Inferior parietal cortex (tissue), 1 donor: ENCODE results near the gene GALNT15.

Experiments used
- DNase-seq: peaks from one replicate; pipeline ENCODE4 v3.0.0-alpha.2; 2016; ENCODE audit errors: extremely low spot score

The GALNT15 gene

DNA sequence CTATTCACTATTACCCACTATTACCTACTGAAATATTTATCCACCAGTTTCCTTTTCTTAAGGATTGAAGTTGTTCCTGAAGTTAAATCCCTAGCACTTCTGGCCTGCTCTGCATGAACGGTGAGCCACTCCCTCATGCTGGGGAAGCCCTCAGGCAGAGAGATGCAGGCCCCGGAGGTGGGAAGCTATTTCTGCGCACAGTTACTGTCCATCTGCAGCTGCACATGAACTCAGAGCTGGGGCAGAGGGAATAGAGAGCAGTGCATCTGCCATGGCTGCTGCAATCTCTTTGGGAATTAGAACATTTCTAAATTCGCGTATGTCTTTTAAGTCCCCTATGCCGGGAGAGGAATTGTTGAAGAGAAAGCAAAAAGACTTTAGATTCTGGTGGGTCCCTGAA is 6.3 kb upstream of the GALNT15 start:
- no peak for DNase-seq

DNA sequence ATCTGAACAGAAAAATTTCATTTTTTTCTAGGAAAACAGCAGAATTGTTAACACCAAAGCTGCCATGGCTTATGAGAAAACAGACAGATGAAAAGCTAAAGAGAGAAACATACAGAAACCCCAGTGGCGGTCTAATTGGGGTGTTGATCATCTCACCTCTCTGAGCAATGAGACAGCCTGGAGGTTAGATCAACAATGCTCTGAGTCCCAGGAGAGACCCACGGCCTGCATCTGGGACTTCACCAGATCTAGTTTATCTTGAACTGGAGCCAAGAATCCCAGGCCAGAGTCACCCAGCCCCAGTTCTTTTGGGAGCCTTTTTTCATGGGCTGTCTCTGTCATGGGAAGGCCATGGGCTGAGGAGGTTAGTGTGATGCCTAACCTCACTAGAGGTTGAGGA is 3.5 kb upstream of the GALNT15 start:
- DNase-seq = no peak

DNA sequence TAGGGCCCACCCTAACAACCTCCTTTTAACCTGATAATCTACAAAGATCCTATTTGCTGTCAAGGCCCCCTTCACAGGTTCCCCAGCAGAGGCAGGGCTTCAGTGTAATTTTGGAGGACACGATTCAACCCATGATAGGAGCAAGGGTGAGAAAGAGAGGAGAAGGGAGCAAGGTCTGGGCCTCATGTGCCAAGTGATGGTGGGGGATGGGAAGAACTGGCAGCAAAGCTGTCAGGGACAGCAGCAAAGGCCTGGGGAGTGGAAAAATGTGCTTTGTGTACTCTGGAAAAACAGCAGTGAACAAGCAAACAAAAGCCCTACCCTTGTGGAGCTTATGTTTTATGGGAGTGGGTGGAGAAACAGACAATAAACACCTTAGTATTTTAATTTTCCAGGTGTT is 2.7 kb upstream of the GALNT15 start:
- no peak for DNase-seq

DNA sequence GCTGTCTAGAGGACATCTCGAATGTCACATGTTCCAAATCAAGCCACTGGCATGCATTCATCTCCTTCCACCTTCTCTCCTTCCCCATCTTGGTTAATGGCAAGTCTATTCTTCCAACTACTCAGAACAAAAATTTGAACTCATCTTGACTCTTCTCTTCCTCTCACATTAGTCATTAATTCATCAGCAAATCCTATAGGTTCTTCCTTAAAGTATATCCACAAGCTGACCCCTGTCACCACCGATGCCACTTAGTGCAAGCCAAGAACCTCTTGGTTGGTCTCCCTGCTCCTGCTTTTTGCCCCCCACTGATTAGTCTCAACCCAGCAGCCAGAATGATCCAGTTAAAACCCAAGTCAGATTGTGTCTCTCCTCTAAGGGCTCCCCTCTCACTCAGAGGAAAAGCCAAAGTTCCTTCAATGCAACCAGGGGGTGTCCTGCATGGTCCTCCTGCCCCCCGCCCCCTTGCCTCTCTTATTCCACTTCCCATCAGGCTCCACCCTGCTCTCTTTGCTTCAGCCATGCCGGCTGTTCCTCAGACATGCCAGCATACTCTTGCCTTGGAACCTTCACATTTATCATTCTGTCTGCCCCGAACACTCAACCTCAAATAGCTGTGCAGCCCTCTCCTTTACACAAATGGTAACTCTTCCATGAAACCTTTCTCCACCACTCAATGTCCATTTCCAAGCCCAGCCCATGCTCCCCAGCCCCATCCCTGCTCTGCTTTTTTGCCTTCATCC is 1.0 kb upstream of the GALNT15 start:
- DNase-seq = no peak

DNA sequence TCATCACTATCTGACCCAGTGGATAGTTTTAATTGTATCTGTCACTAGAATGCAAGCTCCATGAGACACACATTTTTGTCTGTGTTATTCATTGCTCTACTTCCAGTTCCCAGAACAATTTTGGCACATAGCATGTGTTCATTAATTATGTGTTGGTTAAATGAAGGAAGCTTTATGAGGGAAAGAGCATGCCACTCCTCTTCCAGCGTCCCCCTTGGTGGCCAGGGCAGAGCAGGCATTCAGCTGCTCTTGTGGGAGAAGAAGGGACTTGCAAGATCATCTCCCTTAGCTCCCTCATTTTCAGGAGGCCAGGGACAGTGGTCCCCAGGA is 489 bp upstream of the GALNT15 start:
- no peak for DNase-seq

DNA sequence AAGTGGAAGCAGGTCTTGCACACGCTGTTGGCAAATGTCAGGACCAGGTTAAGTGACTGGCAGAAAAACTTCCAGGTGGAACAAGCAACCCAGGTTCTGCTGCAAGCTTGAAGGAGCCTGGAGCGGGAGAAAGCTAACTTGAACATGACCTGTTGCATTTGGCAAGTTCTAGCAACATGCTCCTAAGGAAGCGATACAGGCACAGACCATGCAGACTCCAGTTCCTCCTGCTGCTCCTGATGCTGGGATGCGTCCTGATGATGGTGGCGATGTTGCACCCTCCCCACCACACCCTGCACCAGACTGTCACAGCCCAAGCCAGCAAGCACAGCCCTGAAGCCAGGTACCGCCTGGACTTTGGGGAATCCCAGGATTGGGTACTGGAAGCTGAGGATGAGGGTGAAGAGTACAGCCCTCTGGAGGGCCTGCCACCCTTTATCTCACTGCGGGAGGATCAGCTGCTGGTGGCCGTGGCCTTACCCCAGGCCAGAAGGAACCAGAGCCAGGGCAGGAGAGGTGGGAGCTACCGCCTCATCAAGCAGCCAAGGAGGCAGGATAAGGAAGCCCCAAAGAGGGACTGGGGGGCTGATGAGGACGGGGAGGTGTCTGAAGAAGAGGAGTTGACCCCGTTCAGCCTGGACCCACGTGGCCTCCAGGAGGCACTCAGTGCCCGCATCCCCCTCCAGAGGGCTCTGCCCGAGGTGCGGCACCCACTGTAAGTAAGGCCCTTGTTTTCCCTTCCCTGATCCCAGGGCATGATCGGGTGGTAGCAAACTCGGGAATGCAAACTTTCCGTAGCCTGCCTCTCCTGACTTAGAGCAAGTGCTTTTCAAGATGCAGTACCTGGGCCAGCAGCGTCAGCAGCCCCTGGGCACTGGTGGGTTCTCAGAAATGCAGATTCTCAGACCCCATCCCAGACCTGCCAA is 759 bp downstream of the GALNT15 start:
- DNase-seq = no peak

DNA sequence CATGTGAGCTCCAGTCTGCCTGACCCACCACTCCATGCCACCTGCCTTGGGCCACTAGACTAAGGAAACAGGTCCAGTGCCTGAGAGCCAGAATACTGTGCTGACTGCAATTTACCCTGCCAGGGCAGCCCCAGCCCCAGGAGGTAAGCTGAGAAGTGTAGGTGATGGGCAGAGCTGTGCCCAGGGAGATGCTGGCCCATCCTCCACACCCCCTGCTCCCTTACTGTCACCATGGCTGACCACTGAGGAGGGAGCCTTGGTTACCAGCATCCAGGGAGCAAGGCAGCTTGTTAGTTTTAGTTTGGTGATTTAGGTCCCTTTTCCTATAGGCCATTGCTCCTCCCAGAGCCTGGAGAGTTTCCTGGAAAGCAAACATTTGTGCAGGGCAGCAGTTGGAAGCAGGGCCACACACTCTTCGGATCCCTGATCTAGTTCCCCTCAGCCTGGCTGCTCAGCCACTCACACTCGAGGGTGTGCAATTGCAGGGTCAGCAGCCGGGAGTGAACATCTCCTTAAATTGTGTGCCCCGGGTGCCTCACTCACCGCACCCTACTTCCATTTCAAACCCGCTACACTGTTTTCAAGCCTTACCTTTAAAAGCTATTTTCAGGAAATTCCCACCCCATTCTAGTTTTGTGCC is 2.0 kb downstream of the GALNT15 start:
- no peak for DNase-seq

DNA sequence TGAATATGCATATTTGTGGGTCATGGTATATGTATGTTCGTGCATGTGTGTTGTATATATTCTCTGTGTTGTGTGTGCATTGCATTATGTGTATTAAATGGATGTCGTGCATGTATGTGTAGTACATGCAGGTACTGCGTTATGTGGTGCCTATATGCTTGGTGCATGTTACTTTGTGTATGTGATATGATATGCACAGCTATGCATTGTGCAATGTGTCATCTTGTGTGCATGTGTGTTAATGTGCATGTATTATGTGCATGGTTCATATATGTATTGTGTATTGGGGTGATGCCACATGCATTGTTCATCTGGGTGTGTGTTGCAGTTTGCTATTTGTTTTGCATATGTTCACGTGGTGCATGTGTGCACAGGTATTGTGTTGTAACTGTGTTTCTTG is 2.9 kb downstream of the GALNT15 start:
- DNase-seq = no peak

DNA sequence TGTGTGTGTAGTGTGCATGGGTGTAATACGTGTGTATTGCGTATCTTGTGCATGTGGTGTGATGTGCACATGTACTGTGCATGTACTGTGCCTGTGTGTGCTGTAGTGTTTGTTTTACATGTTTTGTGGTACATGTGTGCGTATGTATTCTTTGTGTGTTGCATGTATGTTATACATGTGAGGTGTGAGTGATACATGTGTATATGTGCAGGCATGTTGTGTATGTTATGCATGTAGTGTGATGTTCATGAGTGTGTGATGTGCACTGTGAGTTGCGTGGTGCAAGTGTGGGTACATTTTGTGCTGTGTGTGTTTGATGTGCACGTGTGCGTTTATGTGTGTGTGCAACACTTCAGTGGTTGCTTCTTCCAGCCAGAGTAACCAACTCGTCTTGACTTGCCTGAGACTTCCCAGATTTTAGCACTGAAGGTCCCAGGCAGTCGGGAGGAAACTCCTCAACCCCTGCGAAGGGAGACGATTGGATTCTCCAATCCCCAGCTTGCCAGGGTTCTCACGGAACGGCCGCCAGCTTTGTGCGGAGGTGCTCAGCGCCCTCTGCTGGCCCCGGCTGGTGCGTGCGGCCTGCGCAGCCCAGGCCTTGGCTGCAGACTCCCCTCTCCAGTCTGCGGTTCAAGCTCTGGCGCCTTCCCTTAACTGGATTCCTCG is 3.6 kb downstream of the GALNT15 start:
- DNase-seq = peak; percentile 89

DNA sequence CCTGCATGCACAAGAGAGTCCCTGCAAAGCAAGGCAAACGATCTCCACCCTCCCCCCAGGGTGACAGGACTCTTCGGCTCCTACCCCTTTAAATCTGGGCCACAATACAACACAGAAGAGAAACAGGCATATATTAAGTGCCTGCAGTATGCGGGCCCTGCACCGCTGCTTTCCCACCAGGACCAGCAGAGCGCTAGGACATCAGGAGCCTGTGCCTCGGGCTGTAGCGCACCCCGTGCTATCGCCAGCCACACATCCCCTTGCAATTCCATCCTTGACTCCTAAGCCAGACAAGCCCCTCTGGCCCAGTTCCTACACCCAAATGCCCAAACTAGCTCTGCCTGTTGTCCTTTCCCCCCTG is 4.1 kb downstream of the GALNT15 start:
- no peak for DNase-seq

DNA sequence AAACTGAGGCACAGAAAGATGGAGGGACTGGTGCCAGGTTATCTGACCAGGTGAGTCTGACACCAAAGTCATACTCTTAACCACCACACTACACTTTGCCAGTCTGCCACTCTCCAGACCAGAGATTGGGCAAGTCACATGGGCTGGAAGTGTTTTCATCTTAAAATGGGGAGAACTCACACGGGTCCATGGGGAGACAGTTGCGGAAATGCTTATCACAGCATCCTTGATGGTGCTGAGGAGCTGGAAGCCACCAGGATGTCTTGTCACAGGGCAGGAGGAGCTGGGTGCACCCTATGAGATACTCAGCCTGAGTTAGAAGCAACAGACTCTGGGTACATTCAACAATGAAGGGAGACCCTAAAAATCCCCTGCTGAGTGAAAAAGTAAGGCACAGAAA is 4.8 kb downstream of the GALNT15 start:
- no peak for DNase-seq

DNA sequence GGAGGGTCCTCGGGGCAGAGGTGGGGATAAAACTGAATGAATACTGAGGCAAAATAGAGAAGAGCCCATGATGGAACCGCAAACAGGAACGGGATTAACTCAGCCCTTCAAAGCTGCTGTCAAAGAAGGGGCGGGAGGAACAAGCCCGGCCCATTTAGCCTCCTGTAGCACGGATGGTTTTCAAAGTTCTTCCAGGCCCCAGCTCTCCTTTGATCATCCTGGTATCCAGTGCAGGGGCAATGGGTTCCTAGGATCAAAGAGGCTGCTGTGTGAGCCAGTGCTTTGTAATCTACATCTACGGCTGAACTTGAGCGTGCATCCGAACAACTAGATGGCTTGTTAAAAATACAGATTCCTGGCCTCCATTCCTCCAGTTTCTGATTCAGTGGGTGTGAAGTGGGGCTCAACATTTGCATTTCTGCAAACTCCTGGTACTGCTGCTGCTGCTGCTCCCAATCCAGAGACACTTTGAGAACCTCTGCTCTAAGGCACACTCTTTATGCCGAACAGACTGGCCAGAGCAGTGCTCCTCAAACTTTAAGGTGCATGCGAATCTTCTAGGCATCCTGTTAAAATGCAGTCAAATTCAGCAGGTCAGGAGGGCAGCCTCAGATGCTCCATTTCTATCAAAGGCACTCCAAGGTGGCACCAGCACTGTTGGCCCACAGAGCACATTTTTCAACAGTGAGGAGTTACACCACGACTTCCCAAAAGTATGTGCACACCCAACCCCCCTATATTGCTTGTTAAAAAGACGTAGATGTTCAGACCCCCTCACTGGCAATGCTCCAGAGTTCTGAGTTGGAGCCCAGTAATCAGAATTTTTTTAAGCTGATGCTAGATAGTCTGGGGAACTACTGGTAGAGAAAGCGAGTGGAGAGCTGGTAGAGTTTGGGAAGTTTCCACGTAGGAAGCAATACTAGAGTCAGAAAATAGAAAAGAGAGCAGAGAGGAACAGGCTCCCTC is 5.6 kb downstream of the GALNT15 start:
- no peak for DNase-seq

DNA sequence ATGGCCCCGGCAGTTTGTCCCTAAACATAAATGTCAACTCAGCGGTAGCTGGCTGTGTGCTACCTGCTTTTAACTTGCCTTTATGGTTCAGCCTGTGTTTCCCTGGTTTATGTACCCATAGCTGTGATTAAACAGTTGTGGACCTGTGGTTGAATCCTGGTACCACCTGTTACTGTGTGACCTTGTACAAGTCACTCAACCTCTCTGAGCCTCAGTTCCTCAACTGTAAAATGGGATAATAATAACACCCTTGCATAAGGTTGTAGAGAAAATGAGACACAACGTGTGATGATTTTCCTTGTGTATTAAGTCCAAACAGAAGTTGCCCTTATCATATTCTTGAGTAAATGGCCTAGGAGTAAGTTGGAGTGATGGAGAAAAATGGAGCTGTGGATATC is 6.3 kb downstream of the GALNT15 start:
- no peak for DNase-seq

DNA sequence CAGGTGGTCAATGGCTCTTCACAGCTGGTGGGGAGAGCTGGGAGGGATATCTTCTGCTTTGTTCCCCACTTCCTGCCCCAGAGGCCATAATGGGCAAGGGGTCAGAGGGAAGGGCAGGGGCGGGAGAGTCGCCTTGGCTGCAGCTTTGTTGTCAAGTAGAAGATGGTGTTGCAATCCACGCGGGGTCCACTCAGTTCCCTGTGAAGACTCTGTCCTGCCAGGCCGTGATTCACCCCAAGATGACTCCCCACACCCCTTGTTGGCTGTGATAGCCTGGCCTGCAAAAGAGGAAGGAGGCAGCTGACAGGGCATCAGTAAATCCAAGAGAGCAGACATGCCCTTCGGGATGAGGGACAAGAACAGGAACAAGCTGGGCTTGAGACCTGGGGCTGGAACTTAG is 6.9 kb downstream of the GALNT15 start:
- DNase-seq = no peak

DNA sequence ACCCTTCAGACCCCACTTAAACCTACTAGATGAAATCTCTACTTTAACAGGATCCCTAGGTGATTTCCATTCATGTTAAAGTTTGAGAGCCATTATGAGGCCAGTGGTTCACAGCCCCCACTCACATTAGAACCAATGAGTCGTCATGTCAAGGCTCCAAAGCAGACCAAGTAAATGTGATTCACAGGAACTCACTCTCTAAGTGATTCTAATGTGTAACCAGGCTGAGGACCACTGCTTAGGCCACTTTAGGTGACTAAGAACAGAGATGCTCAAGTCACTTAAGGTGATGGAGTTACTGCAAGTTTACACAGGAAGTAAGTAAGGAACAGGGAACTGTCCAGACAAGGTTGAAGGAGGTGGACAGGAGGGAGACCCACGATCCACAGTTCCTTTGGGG is 7.7 kb downstream of the GALNT15 start:
- DNase-seq = no peak

DNA sequence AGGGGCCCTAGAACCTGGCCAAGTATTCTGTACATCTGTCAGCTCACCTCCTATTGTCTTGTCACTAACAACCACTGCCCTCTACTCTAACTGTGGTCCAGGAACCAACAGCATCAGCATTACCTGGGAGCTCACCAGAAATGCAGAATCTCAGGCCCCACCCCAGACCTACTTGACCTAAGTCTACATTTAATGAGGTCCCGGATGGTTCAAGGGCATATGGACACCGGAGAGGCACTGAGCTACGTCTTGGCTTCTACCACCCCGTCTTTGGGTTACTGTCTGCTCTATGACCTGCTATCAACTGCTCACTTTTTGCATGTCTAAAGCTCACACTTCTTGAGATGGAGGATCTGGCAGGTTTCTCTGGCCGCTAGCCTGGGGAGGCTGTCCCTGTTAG is 8.1 kb downstream of the GALNT15 start:
- DNase-seq = no peak

DNA sequence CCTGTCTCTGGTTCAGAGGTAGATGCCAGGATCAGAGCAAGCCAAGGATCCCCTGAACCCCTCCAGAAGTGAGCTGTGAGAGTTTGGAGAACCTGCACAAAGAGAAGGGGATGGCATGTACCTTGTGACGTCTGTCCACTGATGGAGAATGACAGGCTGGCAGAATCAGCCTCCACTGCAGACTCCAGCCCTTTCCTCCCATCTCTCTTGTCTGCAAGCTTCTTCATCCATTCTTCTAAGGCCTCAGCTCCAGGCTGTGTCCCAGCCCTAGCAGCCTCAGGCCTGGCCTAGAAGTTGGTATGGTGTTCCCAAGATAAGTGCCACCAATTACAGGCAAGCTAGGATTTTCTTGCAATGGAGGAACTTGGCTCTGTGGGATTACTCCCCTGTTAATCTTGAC is 8.6 kb downstream of the GALNT15 start:
- DNase-seq = no peak

DNA sequence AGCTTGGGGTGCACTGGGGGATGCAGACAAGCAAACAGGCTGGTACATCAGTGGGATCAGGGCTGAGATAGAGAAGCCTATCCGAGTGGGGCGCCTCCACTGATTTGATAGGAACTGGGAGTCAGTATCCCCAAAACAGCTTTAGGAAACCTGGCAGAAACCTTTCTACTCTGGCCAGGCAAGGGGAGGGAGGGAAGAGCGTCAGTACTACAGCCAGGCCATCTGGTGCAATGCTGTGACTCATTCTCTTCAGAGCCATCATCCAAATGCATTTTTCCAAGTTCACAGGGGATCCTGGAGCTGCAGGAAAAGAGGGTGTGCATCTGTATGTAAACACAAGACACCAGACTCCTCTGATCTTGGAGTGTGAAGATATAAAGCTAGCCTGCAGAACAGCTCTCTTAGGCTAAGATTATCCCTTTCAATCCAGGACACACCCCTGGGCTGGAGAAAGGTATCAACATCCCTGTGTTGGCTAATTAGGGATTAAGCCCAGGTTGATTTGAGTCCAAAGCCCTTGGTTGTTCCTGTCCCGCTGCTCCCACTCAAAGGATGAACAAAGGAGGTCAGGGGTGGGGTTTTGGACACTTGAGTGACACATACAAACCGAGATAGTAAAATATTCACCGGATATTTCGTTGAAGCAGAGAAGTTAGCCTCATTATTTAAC is 9.3 kb downstream of the GALNT15 start:
- peak; percentile 15 for DNase-seq

DNA sequence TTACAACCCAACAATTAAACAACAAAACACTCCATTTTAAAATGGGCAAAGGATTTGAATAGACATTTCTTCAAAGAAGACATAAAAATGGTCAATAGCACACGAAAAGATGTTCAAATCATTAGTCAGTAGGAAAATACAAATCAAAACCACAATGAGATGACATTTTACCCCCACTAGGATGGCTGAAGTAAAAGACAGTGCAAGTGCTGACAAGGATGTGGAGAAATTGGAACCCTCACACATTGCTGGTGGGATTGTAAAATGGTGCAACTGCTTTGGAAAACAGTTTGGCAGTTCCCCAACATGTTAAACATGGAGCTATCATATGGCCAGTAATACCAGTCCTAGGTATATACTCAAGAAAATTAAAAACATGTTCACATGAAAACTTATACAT is 11.6 kb downstream of the GALNT15 start:
- no peak for DNase-seq

DNA sequence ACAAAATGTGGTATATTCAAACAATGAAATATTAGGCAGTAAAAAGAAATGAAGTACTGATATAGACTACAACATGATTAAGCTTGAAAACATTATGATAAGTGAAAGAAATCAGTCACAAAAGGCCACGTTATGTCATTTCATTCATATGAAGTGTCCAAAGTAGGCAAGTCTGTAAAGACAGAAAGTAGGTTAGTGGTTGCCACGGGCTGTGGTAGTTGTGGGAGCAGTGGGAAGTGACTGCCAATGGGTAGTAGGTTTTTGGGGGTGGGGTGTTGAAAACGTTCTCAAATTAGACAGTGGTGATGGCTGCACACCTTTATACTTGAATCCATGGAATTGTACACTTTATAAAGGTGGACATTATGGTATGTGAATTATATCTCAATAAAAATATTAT is 12.1 kb downstream of the GALNT15 start:
- no peak for DNase-seq
